NAMALWA (cell line): Measurements from ENCODE around the gene MT1HL1.
"Not testable (repeated sequence)": the region's sequence is repeated elsewhere in the genome, so short reads cannot be mapped to it uniquely, and the experiment has no call there.

Source experiments
- DNase-seq: peaks from one replicate; pipeline ENCODE4 v3.0.0-alpha.2; 2015; ENCODE audit warnings: low spot score

The MT1HL1 gene

GRCh38 chr1:237016626-237017025 lies 12.4 kb upstream of the MT1HL1 start:
- no peak for DNase-seq

DNA sequence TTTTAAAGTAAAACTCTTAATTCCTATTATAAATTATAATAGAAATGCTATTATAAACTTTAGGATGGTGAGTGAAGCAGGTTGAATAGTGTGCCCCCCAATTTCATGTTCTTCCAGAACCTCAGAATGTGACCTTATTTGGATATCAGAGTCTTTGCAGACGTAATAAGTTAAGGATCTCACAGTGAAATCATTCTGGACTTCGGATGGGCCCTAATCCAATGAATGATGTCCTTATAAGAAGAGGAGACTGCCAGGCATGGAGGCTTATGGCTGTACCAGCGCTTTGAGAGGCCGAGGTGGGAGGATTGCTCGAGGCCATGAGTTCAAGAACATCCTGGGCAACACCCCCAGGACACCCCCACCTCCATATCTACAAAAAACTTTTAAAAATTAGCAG lies 9.4 kb upstream of the MT1HL1 start:
- no peak for DNase-seq

- DNase-seq = no peak
Measured at GRCh38 chr1:237012788-237013383, 8.6 kb upstream of the MT1HL1 start.

DNA sequence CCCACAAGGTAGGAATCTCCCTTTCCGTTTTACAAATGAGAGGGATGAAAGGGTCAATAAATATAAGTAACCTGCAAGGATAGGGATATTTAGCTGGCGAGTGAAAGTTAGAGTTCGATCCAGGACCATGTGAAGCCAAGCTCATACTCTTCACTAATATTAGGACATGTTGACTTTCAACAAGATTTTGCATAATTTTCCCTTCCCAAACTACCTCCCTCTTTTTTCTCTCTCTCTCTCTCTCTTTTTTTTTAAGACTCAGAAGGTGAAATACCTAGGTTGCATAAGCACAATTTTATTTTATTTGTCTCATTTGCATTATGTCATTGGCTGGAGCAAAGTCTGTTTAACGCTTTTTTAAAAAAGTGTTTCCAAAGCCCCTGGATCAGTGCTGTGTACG lies 8.1 kb upstream of the MT1HL1 start:
- no peak for DNase-seq

DNA sequence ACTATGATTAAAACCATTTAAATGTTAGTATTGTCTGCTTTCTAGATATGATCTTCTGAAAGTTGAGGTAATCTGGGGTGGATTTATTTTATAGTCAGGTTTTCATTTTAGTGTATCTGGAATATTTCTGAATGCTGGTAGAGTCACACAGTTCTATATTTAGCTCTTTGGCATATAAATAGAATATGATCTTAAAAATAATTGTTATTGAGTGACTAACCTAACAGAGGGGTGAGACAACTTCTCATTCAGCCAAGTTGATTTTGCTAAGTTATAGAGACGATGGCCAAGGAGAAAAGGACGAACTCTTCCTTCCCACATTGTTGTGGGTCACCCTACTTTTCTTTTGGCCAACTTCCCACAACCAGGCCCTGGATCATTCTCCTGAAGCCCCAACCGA lies 7.2 kb upstream of the MT1HL1 start:
- no peak for DNase-seq

DNA sequence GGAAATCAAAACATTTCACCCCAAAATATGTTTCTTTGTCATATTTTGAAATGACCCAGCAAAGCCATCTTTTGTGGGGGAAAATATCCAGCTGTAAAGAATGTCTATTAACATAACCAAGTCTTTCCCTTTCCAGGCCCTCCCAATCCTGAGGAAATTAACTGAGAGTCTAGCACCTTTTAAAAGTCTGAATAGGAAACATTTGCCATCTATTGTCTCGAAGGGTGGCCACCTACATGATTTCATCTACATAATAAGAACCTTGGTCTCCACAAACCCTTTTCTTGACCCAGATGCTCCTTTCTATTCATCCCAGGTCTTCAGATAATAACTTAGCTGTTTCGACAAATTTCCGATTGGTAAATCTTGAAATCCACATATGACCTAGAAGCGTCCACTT lies 5.4 kb upstream of the MT1HL1 start:
- no peak for DNase-seq

DNA sequence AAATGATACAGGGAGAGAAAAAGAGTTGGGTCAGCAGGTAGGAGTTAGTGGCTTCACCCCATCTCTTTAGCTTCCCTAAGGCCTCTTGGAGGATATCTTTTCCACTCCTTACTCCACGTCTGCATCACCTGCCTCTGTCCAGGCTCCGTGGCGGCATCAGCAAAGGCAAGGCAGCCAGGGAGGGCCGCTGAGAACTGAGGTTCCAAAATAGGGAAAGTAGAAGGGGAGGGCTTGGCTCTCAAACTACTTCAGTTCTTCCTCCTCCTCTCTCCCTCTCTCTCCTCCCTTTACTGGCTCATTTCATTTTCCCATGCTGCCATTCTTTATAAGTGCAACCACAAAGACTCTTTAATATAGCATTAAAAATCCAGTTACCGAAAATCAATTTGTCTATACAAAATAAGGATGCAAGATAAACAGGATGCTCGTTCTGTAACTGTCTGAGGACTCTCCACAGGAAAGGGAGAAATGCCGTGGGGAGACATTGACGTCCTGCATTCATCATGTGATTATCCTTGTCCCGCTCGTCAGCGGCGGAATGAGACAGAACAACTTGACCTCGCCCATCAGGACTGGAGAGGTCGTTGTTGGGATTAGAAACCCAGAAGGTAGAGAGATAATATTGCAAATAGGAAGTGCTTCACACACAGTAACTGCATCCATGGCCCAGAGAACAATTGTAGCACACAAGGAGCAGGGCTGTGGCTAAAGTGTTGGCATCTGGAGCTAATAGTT lies 3.1 kb upstream of the MT1HL1 start:
- DNase-seq = no peak

- DNase-seq = no peak
Measured at GRCh38 chr1:237005674-237006073, 1.4 kb upstream of the MT1HL1 start.

DNA sequence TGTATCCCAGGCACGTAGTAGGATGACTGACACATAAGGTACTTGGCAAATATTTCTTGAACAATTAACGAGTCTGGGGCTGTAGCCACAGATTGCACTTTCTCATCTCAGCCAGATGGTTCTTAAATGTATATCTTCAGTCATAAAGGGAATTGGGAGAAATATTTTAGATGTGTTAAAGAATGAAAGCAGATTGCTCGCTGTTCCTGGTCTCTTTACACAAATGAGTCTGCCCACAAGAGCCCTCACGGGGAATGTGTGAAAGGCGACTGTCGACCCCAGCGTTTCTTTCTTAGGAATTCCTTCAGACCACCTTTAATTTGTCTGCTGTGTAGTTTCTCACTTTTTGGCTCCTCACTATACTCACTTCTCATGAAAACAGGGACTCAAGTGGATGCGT lies 725 bp downstream of the MT1HL1 start:
- no peak for DNase-seq

GRCh38 chr1:237000191-237000590 lies 4.0 kb downstream of the MT1HL1 start:
- no peak for DNase-seq

GRCh38 chr1:236998546-236998945 lies 5.7 kb downstream of the MT1HL1 start:
- no peak for DNase-seq

- DNase-seq = no peak
Measured at GRCh38 chr1:236997882-236998281, 6.4 kb downstream of the MT1HL1 start.

GRCh38 chr1:236997361-236997760 lies 6.9 kb downstream of the MT1HL1 start:
- DNase-seq = no peak

DNA sequence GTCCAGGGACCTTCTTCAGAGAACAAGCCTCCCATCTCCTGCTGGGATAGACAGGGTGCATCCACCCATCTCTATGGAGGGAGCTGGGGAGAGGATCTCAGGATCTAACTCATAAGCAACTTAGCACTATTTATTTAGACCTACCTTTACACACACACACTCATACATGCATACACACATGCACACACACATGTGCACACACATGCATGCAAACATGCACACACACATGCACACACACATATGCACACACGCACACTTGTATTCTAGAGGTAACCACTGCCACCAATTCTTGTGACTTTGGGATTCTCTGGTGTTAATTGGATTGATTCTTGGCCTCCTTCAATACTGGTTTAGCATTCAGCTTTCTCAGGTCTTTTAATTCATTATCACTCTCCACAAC lies 9.8 kb downstream of the MT1HL1 start:
- DNase-seq = no peak

- no peak for DNase-seq
Measured at GRCh38 chr1:236992449-236992848, 11.8 kb downstream of the MT1HL1 start.

DNA sequence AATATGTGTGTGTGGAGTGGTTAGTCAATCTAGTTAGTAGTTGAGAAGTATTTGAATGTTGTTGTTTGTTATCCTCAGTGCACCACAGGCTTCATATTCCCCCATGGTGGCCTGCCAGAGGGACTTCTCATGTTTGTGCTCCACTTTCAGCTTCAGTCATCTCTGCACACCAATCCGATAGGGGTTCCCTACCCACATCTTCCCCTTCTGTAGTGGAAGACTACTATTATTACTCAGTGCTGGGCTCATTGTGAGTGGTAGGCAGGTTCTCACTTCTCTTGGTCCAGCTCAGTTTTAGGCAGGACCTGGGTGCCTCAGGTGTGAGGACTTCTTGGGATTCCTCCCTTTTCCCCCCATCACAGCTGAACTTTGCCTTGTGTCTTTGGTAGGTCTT lies 14.2 kb downstream of the MT1HL1 start:
- DNase-seq = no peak

DNA sequence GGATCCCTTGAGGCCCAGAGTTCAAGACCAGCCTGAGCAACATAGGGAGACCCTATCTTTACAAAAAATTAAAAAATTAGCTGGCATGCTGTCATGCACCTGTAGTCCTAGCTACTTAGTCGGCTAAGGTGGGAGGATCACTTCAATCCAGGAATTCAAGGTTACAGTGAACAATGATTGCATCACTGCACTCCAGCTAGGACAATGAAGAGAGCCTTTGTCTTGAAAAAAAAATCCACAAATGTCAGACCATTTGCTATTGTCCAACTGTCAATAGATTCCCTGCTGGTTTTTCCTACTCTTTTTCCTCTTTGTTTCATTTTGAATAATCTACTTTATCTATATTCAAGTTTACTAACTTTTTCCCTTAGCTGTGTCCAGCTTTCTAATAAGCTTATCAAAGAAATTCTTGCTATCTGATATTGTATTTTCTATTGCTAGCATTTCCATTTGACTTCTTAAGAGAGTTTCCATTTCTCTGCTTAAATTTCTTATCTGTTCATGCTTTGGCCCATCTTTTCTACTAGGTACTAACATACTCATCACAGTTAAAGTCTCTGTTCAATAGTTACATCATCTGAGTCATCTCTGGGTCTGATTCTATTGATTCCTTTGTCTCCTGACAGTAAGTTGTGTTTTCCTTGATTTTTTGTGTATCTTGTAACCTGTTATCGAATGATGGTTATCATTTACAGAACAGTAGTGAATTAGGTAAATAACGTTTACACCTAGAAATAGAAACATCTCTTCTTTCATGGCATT lies 14.8 kb downstream of the MT1HL1 start:
- no peak for DNase-seq

DNA sequence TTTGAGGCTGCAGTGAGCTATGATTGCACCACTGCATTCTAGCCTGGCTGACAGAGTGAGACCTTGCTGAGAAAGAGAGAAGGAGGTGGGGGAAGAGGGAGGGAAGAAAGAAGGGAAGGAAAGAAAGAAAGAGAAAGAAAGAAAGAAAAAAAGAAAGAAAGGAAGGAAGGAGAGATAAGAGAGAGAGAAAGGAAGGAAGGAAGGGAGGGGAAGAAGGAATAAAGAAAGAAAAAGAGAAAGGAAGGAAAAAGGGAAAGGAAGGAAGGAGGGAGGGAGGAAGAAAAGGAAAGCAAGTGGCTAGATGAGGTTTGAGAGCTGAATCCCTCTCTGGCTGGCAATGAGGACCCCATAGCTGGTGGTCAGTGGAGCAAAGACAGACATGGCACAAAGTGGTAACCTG lies 20.4 kb downstream of the MT1HL1 start:
- no peak for DNase-seq

DNA sequence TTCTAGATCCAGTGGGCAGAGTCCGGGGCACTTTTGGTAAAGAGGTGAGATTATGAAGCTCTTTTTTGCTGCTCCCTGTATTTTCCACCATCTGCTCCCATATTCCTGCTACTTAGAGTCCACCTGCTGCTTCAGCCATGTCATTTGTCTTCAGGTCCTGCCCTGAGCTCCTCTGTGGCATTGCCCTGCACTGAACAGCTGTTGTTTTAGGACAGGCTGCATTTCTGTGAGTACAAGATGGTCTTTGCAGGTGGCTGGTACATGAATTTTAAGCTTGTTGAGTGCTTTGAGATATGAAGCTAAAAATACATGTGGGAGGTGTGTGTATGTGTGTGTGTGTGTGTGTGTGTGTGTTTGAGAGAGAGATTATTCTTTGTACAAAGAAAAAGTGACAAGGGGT lies 21.9 kb downstream of the MT1HL1 start:
- DNase-seq = no peak

DNA sequence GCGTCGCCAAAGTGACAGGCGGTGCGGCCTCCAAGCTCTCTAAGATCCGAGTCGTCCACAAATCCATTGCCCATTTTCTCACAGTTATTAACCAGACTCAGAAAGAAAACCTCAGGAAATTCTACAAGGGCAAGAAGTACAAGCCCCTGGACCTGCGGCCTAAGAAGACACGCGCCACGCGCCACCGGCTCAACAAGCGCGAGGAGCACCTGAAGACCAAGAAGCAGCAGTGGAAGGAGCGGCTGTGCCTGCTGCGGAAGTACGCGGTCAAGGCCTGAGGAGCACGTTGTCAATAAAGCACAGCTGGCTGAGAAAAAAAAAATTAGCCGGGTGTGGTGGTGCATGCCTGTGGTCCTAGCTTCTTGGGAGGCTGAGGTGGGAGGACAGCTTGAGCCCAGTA lies 22.8 kb downstream of the MT1HL1 start:
- not testable (repeated sequence) for DNase-seq

GRCh38 chr1:236980673-236981072 lies 23.6 kb downstream of the MT1HL1 start:
- DNase-seq = no peak

- no peak for DNase-seq
Measured at GRCh38 chr1:236979149-236979900, 24.9 kb downstream of the MT1HL1 start.

DNA sequence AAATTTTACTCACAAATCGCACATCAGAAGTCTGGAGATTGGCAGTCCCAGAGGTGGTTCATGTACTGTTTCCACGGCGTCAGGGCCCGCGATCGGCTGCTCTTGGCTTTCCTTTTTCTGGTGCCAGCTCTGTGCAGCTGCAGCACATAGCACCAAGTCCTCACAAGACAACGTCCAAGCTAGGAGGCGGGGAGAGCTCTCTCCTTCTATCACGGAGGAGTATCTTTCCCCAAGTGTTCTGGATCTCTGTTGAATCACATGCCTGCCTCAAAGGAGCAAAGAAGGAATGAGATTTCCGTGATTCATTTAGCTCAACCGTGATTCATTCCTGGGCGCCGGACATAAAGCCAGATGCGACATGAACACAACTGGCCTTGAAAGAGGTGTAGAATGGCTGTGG lies 25.5 kb downstream of the MT1HL1 start:
- DNase-seq = no peak
